ENCODE results near the gene HDAC3. TPM values are rescaled to one million over a fixed set of nuclear protein-coding genes. Genes with fewer than 3 reads are reported as not detected.

Gene HDAC3
- total and polyA plus RNA-seq, 2 donors (not counting 1 experiment from before 2014, with no cell fraction given) = 85.5 to 94.0 TPM

GRCh38 chr5:141630570-141631140 lies 6.0 kb downstream of the HDAC3 start:
- Mint-ChIP-seq H3K4me1 (peaks cover 25% of the 10 kb centered on the region), H3K27me3 (no peaks in the 10 kb centered on the region), H3K4me3 (no peak overlapping the region), H3K9me3 (ENCODE audit: insufficient read depth) (no peaks in the 10 kb centered on the region), H3K27ac (no peak overlapping the region)
- Histone ChIP-seq H3K27me3 (replicated peaks in 1 of 4; ENCODE audit: control extremely low read depth in 1 of 4, control insufficient read depth in 3 of 4, insufficient read depth in 4 of 4, low read length in 3 of 4) (no peaks in the 10 kb centered on the region), H3K9ac (ENCODE audit: low read length) (no peak overlapping the region), H4K20me1 (ENCODE audit: control insufficient read depth, insufficient read depth, low read length, poor library complexity, severe bottlenecking) (peaks cover 18% of the 10 kb centered on the region), H3K36me3 (replicated peaks in 1 of 2; ENCODE audit: control extremely low read depth in 1 of 2, control insufficient read depth in 1 of 2, extremely low read depth in 1 of 2, insufficient read depth in 2 of 2, low read length in 1 of 2) (peaks cover 1 to 59% of the 10 kb centered on the region in 2 experiments), H3K4me1 (ENCODE audit: control insufficient read depth in 2 of 2, insufficient read depth in 2 of 2, low read length in 2 of 2) (peaks cover 17 to 19% of the 10 kb centered on the region in 2 donors), H3K4me3 (ENCODE audit: control extremely low read depth in 1 of 5, extremely low read depth in 1 of 5, insufficient read depth in 1 of 5, low read depth in 2 of 5, low read length in 4 of 5) (no peak overlapping the region), H3K79me2 (ENCODE audit: control insufficient read depth, insufficient read depth, low read length) (peaks cover 52% of the 10 kb centered on the region), H3K27ac (ENCODE audit: low read length in 2 of 2) (no peak overlapping the region), H2AFZ (ENCODE audit: insufficient read depth, low read depth, low read length, poor library complexity, severe bottlenecking) (no peak overlapping the region), H3K9me3 (ENCODE audit: control extremely low read depth in 1 of 3, control insufficient read depth in 2 of 3, insufficient read depth in 1 of 3, low read length in 2 of 3) (no peaks in the 10 kb centered on the region), H3K4me2 (replicated peaks; ENCODE audit: low read depth, low read length, poor library complexity, severe bottlenecking) (no peak overlapping the region)
- WGBS (ENCODE audit: insufficient coverage) = no CpG with 5 or more reads among the region's 5 CpGs
- POLR2A ChIA-PET = no interaction called here
- intact Hi-C loops (cut with micrococcal nuclease) = no loop called here
- CTCF ChIA-PET = interaction anchor here (0.6 to 10.3 kb wide), 5 partner anchors 11 to 548 kb away, joined by 3 to 124 read pairs (median 6); partner anchors contain the start of gene DIAPH1
- ATAC-seq (ENCODE audit: low read depth) (no peak), DNase-seq (no peak)
- TF ChIP-seq CTCF (IDR thresholded peaks at IDR 0.05) = no peak
- no peak for TF ChIP-seq EZH2 (IDR thresholded peaks at IDR 0.05; ENCODE audit: borderline replicate concordance, insufficient read depth, low read depth, low read length, poor library complexity, severe bottlenecking)

GRCh38 chr5:141628175-141628788 lies 8.4 kb downstream of the HDAC3 start:
- H3K27ac Mint-ChIP-seq = no peak overlapping the region
- H3K4me3 Mint-ChIP-seq = no peak overlapping the region
- no peaks in the 10 kb centered on the region for H4K20me1 ChIP-seq (ENCODE audit: control insufficient read depth, insufficient read depth, low read length, poor library complexity, severe bottlenecking)
- no peak for ATAC-seq (ENCODE audit: low read depth)
- no peak overlapping the region for H2AFZ ChIP-seq (ENCODE audit: insufficient read depth, low read depth, low read length, poor library complexity, severe bottlenecking)
- DNase-seq = no peak
- ChIA-PET CTCF (interaction anchor here (1.1 kb wide), 1 partner anchor 9 kb away, joined by 4 read pairs; no protein-coding TSS in a partner anchor), POLR2A (no interaction called here)
- H3K4me3 ChIP-seq (ENCODE audit: control extremely low read depth in 1 of 5, extremely low read depth in 1 of 5, insufficient read depth in 1 of 5, low read depth in 2 of 5, low read length in 4 of 5) = no peak overlapping the region
- H3K9ac ChIP-seq (ENCODE audit: low read length) = no peak overlapping the region
- H3K27ac ChIP-seq (ENCODE audit: low read length in 2 of 2) = no peak overlapping the region
- 100% methylated on average over 2 of the region's 6 CpGs for WGBS (ENCODE audit: insufficient coverage)
- H3K27me3 ChIP-seq (replicated peaks in 1 of 4; ENCODE audit: control extremely low read depth in 1 of 4, control insufficient read depth in 3 of 4, insufficient read depth in 4 of 4, low read length in 3 of 4) = no peaks in the 10 kb centered on the region
- peaks cover 1 to 59% of the 10 kb centered on the region in 2 experiments for H3K36me3 ChIP-seq (replicated peaks in 1 of 2; ENCODE audit: control extremely low read depth in 1 of 2, control insufficient read depth in 1 of 2, extremely low read depth in 1 of 2, insufficient read depth in 2 of 2, low read length in 1 of 2)
- H3K4me1 Mint-ChIP-seq = peaks cover 10% of the 10 kb centered on the region
- no peaks in the 10 kb centered on the region for H3K27me3 Mint-ChIP-seq
- H3K79me2 ChIP-seq (ENCODE audit: control insufficient read depth, insufficient read depth, low read length) = peaks cover 34% of the 10 kb centered on the region
- TF ChIP-seq CTCF (IDR thresholded peaks at IDR 0.05) (no peak), EZH2 (IDR thresholded peaks at IDR 0.05; ENCODE audit: borderline replicate concordance, insufficient read depth, low read depth, low read length, poor library complexity, severe bottlenecking) (no peak)
- H3K9me3 Mint-ChIP-seq (ENCODE audit: insufficient read depth) = no peaks in the 10 kb centered on the region
- peaks cover 7 to 8% of the 10 kb centered on the region in 2 donors for H3K4me1 ChIP-seq (ENCODE audit: control insufficient read depth in 2 of 2, insufficient read depth in 2 of 2, low read length in 2 of 2)
- no peak overlapping the region for H3K4me2 ChIP-seq (replicated peaks; ENCODE audit: low read depth, low read length, poor library complexity, severe bottlenecking)
- intact Hi-C loops (cut with micrococcal nuclease) = no loop called here
- no peaks in the 10 kb centered on the region for H3K9me3 ChIP-seq (ENCODE audit: control extremely low read depth in 1 of 3, control insufficient read depth in 2 of 3, insufficient read depth in 1 of 3, low read length in 2 of 3)

Data from B cell (primary cell).